HG02642 (cell line): Measurements from ENCODE around the gene C9.
A peak's percentile ranks its signal among the peaks of the same experiment; 100 is the strongest.
"Not testable (repeated sequence)": the region's sequence is repeated elsewhere in the genome, so short reads cannot be mapped to it uniquely, and the experiment has no call there.

Source experiments
- ATAC-seq: cut with Tn5 transposase; IDR thresholded peaks from one replicate; pipeline ENCODE4 v1.9.1; 2021; ENCODE audit warnings: mild to moderate bottlenecking; ENCODE audit not compliant: unreplicated experiment, poor library complexity

C9 gene

DNA sequence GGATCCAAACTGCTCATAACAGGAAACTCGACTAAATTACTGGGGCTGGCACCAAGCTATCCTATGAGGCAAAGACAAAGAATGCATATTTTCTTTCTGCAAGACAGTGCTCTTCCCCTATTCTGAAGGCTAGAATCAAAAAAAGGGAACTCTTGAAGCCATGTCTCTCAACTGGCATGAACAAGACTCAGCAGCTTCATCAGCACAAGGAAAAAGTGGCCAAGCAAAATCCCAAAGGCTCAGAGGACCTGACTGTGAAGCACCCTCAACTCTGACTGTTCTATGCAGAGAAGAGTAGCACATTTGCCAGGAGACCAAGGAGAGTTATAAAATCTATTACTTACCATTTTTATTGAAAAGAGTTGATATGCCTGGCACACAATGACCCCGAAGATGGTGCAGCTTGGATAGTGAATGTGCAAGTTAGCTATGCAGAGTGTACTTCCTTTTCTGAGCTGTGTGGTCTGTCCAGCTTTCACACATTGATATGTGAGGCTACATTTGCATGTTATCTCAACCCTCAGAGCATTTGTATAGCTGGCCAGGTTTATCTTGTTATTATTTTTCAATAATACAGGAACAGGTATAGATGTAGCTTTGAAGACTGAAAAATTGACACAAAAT, 94.0 kb downstream of the C9 start:
- ATAC-seq, result peak; percentile 63

DNA sequence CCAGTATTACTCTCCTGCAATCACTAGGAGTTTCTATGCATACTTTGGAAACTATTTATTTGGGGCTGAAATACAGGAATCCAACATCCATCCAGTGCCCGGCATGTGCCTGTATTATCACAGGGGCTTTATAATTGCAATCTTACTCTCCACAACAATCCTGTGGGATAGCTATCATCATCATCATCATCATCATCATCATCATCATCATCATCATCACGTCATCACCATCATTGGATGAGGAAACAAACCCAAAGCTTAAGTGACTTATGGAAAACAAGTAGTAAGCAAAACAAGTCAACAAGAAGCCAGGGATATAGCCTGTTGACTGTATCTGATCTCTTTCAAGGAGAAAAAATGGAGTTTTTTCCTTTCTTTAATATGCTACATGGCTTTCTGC, 97.1 kb downstream of the C9 start:
- no peak for ATAC-seq

DNA sequence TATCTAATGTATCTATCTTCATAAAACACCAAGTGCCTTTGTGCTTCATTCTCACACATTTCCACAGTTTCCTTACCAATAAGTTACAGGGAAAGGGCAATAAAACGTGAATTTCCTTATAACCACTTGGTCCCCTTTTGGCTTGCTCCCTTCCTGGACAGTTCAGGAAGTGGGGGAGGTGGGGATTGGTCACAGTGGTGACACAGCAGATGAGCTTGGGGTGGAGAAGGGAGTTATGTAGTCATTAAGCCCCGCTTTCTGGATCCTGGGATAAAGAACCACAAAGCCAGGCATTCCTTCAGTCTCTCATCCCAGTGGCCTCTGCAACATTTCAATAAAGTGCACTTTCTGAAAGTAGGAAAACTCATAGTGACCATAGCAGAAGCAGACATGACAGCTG, 97.9 kb downstream of the C9 start:
- ATAC-seq, result no peak

DNA sequence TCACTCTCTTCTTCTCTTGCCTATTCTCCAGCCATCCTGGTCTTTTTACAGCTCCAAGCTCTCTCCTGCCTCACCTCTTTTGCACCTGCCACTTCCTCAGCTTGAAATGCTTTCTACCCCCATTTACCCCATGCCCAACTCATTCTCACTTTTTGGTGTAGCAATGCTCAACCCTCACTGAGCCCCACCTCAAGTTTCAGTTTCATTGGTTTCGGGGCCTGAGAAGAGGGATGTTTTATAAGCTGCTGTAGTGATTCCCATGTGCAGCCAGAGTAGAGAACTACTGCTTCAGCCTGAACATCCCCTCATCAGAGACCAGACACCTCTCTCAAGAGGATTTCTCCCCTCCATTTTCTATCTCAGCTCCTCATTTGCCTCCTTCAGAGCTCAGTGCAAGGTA, 99.8 kb downstream of the C9 start:
- peak; percentile 80 for ATAC-seq

DNA sequence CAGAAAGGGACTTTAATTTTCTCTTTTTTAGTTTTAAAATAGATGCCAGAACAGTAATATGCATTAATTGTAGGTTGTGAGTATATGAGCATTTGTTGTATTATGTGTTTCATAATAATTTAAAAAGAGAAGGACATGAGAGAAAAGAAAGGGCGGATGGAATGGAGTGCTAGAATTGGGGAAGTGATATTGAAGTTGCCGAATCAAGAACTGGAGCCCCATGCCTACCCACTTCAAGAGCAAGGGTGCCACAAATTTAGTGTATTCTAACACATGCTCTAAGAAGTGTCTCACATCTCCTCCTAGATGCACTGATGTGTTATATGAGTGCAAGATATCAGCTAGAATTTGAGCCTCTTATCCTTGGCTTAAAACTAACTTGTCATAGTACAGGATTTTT, 101.3 kb downstream of the C9 start:
- ATAC-seq, result no peak

DNA sequence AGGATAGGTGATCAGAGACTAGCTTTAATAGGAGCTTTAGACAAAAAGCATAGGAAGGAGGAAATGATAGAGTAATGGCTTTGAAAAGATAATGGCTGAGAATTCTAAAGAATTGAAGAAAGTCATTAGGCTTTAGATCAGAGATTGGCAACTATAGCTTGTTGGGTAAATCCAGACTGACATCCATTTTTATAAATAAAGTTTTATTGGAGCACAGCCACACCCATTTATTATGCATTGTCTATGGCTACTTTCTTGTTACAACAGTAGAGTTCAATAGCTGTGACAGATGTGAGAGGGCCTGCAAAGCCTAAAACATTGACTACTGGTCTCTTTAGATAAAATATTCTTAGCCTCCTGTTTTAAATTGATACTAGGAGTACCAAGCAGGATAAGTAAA, 104.2 kb downstream of the C9 start:
- ATAC-seq, result no peak

DNA sequence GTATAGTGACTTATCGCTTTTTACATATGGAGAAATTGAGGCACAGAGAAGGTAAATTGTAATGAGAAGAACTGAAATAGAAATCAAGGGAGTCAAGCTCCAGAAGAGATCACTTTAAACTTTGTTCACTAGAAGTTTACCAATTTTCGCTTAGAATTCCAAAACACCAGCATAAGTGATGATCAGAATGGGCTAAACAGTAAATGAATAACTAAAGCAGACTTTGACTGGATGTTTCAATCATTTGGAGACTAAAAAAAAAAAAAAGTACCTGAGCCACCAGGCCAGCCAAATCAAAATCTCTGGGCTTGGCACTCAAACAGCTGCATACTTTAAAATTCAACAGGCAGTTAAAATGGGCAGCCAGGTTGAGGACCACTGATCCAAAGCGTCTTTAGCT, 106.7 kb downstream of the C9 start:
- ATAC-seq, result no peak

DNA sequence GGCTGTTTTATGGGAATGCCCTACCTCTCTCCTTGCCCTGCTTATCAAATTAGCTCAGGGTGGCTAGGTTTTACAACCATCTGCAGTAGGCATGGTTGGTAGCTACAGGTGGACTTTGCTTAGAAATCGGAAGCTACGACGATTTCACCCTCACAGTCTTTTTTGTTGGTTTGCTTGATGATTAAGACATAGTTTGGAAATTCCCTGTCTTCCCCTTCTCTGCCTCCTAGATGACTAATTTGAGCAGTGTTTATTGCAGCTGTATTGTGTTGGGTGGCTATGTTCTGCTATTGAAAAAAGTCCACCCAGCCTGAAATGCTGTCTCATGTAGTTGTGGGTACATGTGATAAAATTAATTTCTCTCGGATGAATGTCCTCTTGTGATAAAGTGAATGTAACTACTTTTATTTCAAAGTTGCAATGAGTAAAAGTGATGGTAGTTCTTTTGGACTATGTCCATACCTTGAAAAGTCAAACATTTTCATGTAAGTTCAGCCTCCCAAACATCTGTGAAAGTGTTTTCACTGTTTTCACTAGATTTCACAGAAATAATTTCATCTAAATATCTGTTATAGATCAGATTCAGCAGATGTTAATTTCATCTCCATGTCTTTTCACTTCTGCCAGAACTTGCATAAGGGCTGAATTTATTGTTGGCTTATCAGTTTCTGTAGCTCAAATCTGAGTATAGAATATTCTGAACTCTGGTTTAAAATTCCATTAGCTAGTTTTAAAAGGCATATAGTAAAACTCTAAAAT, 107.6 kb downstream of the C9 start:
- no peak for ATAC-seq

DNA sequence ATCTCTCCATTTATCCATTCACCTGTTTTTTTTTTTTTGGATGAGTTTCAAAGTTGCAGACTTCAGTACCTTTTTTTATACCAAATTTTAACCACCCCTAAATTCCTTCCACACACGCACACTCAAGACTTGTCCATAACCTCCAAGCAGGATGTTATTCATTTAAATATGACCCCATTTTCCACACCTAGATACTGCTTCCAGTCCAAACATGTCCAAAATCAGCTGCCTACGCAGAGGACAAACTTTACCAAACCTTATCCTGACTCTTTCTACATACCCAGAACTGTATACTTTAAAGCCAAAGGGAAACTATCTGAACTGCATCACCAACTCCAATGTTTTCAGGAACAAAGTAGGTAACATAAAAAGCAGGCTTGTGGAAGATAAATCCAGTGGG, 108.9 kb downstream of the C9 start:
- ATAC-seq, result no peak

DNA sequence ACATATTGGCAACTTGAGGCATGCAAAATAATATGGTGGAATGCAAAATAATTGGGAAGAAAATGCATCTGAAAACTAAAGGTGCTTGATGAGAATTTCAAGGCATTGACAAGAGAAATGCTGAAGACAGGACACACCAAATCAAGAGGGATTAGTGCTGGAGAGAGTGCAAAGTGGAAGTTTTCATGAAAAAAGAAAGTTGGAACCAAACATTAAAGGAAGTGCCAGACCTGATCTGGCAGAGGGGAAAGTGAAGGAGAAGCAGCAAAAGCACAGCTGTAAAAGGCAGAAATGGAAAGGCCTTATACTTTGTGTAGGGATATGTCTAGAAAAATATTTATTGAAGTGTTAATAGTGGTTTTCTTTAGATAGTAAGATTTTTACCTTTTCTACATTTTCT, 109.6 kb downstream of the C9 start:
- ATAC-seq, result no peak

DNA sequence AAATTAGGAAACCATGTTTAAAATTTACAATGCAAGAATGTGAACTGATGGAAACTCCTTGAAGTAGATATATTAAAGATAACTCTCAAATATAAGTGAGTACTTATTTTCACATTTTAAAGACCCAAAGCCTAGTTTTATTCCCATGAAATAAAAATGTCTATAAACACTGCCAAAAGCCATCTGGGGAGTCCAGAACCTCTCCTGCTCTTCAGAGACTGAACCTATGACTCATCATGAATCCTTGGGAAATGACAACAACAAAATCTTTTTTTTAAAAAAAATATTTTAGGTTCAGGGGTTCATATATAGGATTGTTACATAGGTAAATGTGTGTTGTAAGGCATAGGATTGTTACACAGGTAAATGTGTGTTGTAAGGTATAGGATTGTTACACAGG, 111.1 kb downstream of the C9 start:
- no peak for ATAC-seq

DNA sequence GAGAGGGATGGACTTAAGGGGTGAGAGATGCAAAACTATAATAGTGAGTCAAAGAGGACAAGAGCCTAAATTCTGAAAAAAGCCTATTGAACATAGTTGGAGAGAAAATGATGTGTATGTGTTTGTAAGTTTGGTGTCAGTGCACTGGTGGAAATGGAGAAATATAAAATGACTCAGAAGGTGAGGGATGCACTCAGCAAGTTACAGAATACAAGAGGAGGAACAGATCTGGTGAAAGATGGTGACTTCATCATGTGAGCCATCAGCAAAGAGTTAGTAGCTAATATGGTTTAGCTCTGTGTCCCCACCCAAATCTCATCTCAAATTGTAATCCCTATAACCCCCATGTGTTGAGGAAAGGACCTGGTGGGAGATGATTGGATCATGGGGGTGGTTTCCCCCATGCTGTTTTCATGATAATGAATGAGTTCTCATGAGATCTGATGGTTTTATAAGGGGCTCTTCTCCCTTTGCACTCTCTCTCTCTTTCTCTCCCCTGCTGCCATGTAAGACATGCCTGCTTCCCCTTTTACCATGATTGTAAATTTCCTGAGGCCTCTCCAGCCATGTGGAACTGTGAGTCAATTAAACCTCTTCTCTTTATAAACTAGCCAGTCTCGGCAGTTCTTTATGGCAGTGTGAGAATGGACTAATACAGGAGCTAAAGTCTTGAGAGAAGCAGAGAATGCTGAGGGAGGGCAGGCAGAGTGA, 114.6 kb downstream of the C9 start:
- ATAC-seq, result no peak

DNA sequence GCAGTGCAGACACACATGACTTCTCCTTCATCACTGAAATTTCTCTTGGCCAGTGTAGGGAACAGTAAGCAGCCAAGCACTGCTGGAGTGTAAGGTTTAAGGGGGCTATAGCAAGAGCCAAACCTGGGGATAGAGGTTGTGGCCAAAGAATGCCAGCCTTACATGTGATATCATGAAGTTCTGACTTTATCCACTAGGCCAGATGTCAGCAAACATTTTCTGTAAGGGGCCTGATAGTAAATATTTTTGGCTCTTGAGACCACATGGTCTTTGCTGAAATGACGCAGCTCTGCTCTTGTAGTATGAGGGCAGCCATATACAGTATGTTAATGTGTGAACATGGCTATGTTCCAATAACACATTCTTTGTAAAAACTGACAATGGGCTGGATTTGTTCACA, 115.2 kb downstream of the C9 start:
- no peak for ATAC-seq

DNA sequence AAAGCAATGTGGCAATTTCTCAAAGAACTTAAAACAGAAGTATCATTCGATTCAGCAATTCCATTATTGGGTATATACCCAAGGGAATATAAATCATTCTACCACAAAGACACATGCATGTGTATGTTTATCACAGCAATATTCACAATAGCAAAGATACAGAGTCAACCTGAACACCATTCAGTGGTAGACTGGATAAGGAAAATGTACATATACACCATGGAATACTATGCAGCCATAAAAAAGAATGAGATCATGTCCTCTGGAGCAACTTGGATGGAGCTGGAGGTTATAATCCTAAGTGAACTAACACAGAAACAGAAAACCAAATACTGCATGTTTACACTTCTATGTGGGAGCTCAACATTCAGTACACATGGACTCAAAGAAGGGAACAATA, 123.5 kb downstream of the C9 start:
- ATAC-seq, result no peak

DNA sequence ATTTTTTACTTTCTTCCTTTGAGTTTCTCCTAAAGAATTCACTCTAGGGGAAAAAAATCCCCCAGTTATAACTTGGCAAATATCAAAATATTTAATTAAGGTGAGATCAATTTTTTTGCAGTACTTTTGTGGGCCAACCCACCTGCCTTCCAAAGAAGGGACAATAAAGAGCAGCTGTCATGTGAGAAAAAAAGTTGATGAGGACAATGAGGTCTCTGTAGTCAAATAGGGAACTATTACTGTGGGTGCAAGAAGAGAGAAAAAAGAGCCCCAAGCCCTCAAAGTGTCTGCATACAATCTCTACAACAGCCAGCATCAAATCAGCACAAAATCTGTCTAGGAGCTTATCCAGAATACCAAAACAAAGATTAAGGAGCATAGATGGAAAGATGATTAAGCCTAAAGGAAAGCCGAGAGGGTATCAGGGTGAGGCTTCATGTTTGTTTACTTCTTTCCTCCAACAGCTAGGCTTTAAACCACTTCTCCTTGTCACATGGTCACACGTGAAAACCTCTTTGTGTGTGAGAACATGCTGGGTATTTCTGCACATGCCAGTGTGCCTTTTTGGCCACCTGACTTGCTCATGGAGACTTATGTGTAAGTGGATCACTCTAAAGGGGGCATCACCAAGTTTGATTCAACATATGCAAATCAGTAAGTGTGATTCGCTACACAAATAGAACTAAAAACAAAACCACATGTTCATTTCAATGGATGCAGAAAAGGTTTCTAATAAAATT, 125.8 kb downstream of the C9 start:
- no peak for ATAC-seq

DNA sequence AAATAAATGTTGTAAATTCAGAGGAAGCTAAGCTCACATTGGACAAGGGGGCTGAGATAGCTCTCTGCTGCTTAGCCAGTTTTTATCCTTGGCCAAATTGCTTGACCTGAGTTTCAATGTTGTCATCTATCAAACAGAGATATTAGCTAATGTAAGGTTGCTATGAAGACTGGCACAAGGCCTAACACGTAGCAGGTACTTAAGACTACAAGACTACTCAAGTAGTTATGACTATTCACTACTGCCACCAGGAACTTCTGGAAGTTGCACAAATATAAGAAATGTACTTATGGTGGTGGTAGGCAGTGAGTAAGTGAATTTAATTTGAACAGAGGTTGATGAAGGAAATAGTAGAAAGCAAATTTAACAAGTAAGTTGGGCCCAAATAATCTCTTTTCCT, 127.6 kb downstream of the C9 start:
- no peak for ATAC-seq

DNA sequence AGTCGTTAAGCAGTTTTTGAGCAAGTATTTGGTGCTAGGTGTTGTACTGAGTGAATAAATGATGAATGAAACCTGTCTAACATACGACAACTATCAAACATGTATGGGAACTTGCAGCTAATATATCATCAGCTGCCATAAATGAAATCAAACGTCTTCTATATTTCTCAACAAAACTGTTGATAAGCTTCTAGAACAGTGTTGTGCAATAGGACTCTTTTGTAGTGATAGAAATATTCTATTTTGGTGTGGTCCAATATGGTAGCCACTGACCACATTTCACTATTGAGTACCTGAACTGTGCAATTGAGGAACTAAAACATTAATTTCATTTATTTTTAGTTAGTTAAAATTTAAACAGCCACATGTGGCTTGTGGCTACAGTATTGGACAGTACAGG, 128.6 kb downstream of the C9 start:
- ATAC-seq, result no peak

DNA sequence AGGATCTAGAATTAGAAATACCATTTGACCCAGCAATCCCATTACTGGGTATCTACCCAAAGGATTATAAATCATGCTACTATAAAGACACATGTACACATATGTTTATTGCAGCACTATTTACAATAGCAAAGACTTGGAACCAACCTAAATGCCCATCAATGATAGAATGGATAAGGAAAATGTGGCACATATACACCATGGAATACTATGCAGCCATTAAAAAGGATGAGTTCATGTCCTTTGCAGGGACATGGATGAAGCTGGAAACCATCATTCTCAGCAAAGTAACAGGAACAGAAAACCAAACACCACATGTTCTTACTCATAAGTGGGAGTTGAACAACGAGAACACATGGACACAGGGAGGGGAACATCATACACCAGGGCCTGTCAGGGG, 129.8 kb downstream of the C9 start:
- not testable (repeated sequence) for ATAC-seq
